ENCODE results near the gene CAMLG.

GRCh38 chr5:134732819-134733218 is 5.5 kb upstream of the CAMLG start:
- TF ChIP-seq, protein P1, sequence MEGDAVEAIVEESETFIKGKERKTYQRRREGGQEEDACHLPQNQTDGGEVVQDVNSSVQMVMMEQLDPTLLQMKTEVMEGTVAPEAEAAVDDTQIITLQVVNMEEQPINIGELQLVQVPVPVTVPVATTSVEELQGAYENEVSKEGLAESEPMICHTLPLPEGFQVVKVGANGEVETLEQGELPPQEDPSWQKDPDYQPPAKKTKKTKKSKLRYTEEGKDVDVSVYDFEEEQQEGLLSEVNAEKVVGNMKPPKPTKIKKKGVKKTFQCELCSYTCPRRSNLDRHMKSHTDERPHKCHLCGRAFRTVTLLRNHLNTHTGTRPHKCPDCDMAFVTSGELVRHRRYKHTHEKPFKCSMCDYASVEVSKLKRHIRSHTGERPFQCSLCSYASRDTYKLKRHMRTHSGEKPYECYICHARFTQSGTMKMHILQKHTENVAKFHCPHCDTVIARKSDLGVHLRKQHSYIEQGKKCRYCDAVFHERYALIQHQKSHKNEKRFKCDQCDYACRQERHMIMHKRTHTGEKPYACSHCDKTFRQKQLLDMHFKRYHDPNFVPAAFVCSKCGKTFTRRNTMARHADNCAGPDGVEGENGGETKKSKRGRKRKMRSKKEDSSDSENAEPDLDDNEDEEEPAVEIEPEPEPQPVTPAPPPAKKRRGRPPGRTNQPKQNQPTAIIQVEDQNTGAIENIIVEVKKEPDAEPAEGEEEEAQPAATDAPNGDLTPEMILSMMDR (IDR thresholded peaks at IDR 0.05): no peak
- no peak for TF ChIP-seq EP300 (IDR thresholded peaks at IDR 0.05)
